H1 (cell line): ENCODE measurements around the gene GALNT6. TPM values are rescaled to one million over a fixed set of nuclear protein-coding genes. Genes with fewer than 3 reads are reported as not detected.

ENCODE experiments used
- CTCF ChIA-PET: fragments of 300-600 bp; sonication (Branson Sonifier 250); formaldehyde crosslinking; loops from one replicate; lab custom pipeline; 2021; ENCODE audit not compliant: partially characterized antibody; lab: Charles Lee
- POLR2A ChIA-PET: fragments of 300-600 bp; sonication (Branson Sonifier 250); formaldehyde crosslinking; loops from one replicate; lab custom pipeline; 2021; ENCODE audit warnings: inconsistent platforms; ENCODE audit not compliant: partially characterized antibody; lab: Charles Lee
- DNase-seq, 2 experiments: peaks; one replicate each; pipeline versions ENCODE4 v3.0.0 to v3.0.0-alpha.2; 2010 to 2022; ENCODE audit warnings: low spot score in 2 of 2, low read depth in 1 of 2, mixed read lengths in 1 of 2
- FAIRE-seq: peaks from 2 replicates; lab custom pipeline; 2011; peaks lifted over from hg19 to GRCh38; lab: Jason Lieb, UNC
- H2AFZ ChIP-seq: 2 replicates; pipeline ENCODE4 v1.8.1; 2012; ENCODE audit warnings: low read length, inconsistent platforms
- H2AK5ac ChIP-seq: 2 replicates; pipeline ENCODE4 v1.6.1; 2013; ENCODE audit warnings: low read depth, low read length
- H2BK120ac ChIP-seq: replicated peaks from 2 replicates; pipeline ENCODE3; 2013; ENCODE audit warnings: low read depth, low read length, inconsistent platforms
- H2BK12ac ChIP-seq: 2 replicates; pipeline ENCODE4 v1.6.1; 2013; ENCODE audit warnings: low read depth, low read length
- H2BK15ac ChIP-seq: 2 replicates; pipeline ENCODE4 v1.6.1; 2013; ENCODE audit warnings: low read length
- H2BK20ac ChIP-seq: 2 replicates; pipeline ENCODE4 v1.6.1; 2013; ENCODE audit warnings: low read length
- H2BK5ac ChIP-seq: 2 replicates; pipeline ENCODE4 v1.6.1; 2013; ENCODE audit warnings: low read depth, low read length
- H3K14ac ChIP-seq: 2 replicates; pipeline ENCODE4 v1.6.1; 2013; ENCODE audit warnings: inconsistent platforms; ENCODE audit not compliant: insufficient read length
- H3K18ac ChIP-seq: 2 replicates; pipeline ENCODE4 v1.6.1; 2013; ENCODE audit warnings: low read length; ENCODE audit errors: extremely low read depth
- H3K23ac ChIP-seq: 2 replicates; pipeline ENCODE4 v1.6.1; 2013; ENCODE audit warnings: inconsistent platforms; ENCODE audit not compliant: insufficient read length
- H3K23me2 ChIP-seq: 2 replicates; pipeline ENCODE4 v1.6.1; 2013; ENCODE audit warnings: low read depth, low read length
- H3K27ac ChIP-seq: 2 replicates; pipeline ENCODE4 v1.6.1; 2011; ENCODE audit warnings: low read depth, low read length, inconsistent platforms
- H3K27me3 ChIP-seq, 4 experiments: replicated peaks in 1 of 4; 1 replicate in 1 of 4; 2 replicates in 3 of 4; pipeline versions ENCODE4 v1.6.1 to v1.8.1; 2011 to 2013; ENCODE audit warnings: low read length in 3 of 4, mild to moderate bottlenecking in 3 of 4, inconsistent platforms in 2 of 4, mixed read lengths in 2 of 4, moderate library complexity in 1 of 4; ENCODE audit not compliant: control insufficient read depth in 3 of 4, insufficient read depth in 3 of 4; ENCODE audit errors: extremely low read depth in 1 of 4
- H3K36me3 ChIP-seq, 4 experiments: 2 replicates each; pipeline versions ENCODE4 v1.6.1 to v1.8.1; 2011 to 2013; ENCODE audit warnings: mild to moderate bottlenecking in 4 of 4, low read length in 3 of 4, moderate library complexity in 2 of 4, control low read depth in 1 of 4, inconsistent platforms in 1 of 4; ENCODE audit not compliant: insufficient read depth in 4 of 4, control insufficient read depth in 2 of 4
- H3K4ac ChIP-seq: replicated peaks from 2 replicates; pipeline ENCODE3; 2013; ENCODE audit warnings: low read length, low read depth, mixed read lengths, inconsistent platforms; ENCODE audit not compliant: insufficient read length
- H3K4me1 ChIP-seq, 4 experiments: replicated peaks in 1 of 4; 1 replicate in 1 of 4; 2 replicates in 3 of 4; pipeline versions ENCODE4 v1.6.1 to v1.8.1; 2011 to 2013; ENCODE audit warnings: low read length in 3 of 4, inconsistent platforms in 2 of 4, mixed read lengths in 1 of 4; ENCODE audit not compliant: insufficient read depth in 4 of 4, control insufficient read depth in 3 of 4
- H3K4me2 ChIP-seq, 2 experiments: 2 replicates each; pipeline versions ENCODE4 v1.6.1 to v1.8.1; 2011 to 2013; ENCODE audit warnings: low read depth in 2 of 2, low read length in 2 of 2, control low read depth in 1 of 2, inconsistent platforms in 1 of 2, mild to moderate bottlenecking in 1 of 2; ENCODE audit not compliant: insufficient read depth in 1 of 2
- H3K4me3 ChIP-seq, 4 experiments: fragments of 200-600, 300-600 bp in 1 of 4; sonication (generic), shearing (Covaris generic), sonication (Bioruptor Twin) in 1 of 4; 2 replicates each; pipeline versions ENCODE4 v1.5.1 to v1.8.1; 2011 to 2016; ENCODE audit warnings: low read length in 4 of 4, low read depth in 3 of 4, control low read depth in 2 of 4, inconsistent platforms in 2 of 4, mild to moderate bottlenecking in 2 of 4, mixed read lengths in 1 of 4, moderate library complexity in 1 of 4; ENCODE audit not compliant: insufficient read depth in 2 of 4; ENCODE audit errors: extremely low read depth in 1 of 4
- H3K56ac ChIP-seq: replicated peaks from 2 replicates; pipeline ENCODE3; 2013; ENCODE audit warnings: low read depth, mild to moderate bottlenecking, mixed read lengths, low read length, inconsistent platforms; ENCODE audit not compliant: insufficient read length
- H3K79me1 ChIP-seq: 2 replicates; pipeline ENCODE4 v1.6.1; 2013; ENCODE audit warnings: low read depth, low read length, control low read depth
- H3K79me2 ChIP-seq, 2 experiments: 2 replicates each; pipeline versions ENCODE4 v1.6.1 to v1.8.1; 2012 to 2013; ENCODE audit warnings: low read length in 2 of 2, mild to moderate bottlenecking in 2 of 2, inconsistent platforms in 1 of 2; ENCODE audit not compliant: insufficient read depth in 2 of 2, control insufficient read depth in 1 of 2
- H3K9ac ChIP-seq, 4 experiments: replicated peaks in 1 of 4; 1 replicate in 1 of 4; 2 replicates in 3 of 4; pipeline versions ENCODE4 v1.6.1 to v1.8.1; 2011 to 2013; ENCODE audit warnings: low read depth in 3 of 4, low read length in 3 of 4, control low read depth in 2 of 4, mild to moderate bottlenecking in 2 of 4, moderate library complexity in 2 of 4, inconsistent platforms in 1 of 4; ENCODE audit errors: extremely low read depth in 1 of 4
- H3K9me3 ChIP-seq, 2 experiments: 2 replicates each; pipeline versions ENCODE4 v1.6.1 to v1.8.1; 2012 to 2013; ENCODE audit warnings: mild to moderate bottlenecking in 2 of 2, moderate library complexity in 2 of 2, control low read depth in 1 of 2, inconsistent platforms in 1 of 2, low read depth in 1 of 2, low read length in 1 of 2, mixed read lengths in 1 of 2; ENCODE audit not compliant: insufficient read depth in 2 of 2
- H4K20me1 ChIP-seq, 2 experiments: replicated peaks in 1 of 2; 2 replicates each; pipeline versions ENCODE3 to v1.8.1; 2011 to 2013; ENCODE audit warnings: inconsistent platforms in 2 of 2, low read length in 2 of 2, mild to moderate bottlenecking in 1 of 2; ENCODE audit not compliant: insufficient read depth in 2 of 2, control insufficient read depth in 1 of 2
- H4K5ac ChIP-seq: 2 replicates; pipeline ENCODE4 v1.6.1; 2013; ENCODE audit warnings: low read length, low read depth, mixed read lengths, inconsistent platforms; ENCODE audit not compliant: insufficient read length
- H4K8ac ChIP-seq: 2 replicates; pipeline ENCODE4 v1.8.0; 2013; ENCODE audit warnings: mild to moderate bottlenecking, moderate library complexity, low read length, inconsistent platforms; ENCODE audit not compliant: insufficient read depth; ENCODE audit errors: extremely low read depth
- H4K91ac ChIP-seq: replicated peaks from 2 replicates; pipeline ENCODE3; 2013; ENCODE audit warnings: low read length, mixed read lengths, inconsistent platforms; ENCODE audit not compliant: insufficient read length
- BACH1 ChIP-seq: IDR thresholded peaks from 2 replicates; pipeline ENCODE4 v1.6.1; 2012; ENCODE audit warnings: low read length, improper control_type of control experiment
- BCL11A ChIP-seq, 2 experiments: IDR thresholded peaks; one replicate each; pipeline ENCODE4 v1.6.1; 2011; ENCODE audit warnings: low read depth in 2 of 2, low read length in 2 of 2, mild to moderate bottlenecking in 2 of 2
- CBX5 ChIP-seq: fragments of 300-800, 300-1000 bp; sonication (generic); IDR thresholded peaks from 2 replicates; pipeline ENCODE4 v1.7.1; 2016; ENCODE audit warnings: antibody characterized with exemption, low read length, low read depth
- CHD2 ChIP-seq: IDR thresholded peaks from 2 replicates; pipeline ENCODE4 v1.6.1; 2012; ENCODE audit warnings: low read length, improper control_type of control experiment
- FOSL1 ChIP-seq: IDR thresholded peaks from 2 replicates; pipeline ENCODE4 v1.6.1; 2011; ENCODE audit warnings: mild to moderate bottlenecking, low read depth, low read length, moderate library complexity; ENCODE audit not compliant: insufficient read depth
- NRF1 ChIP-seq: IDR thresholded peaks from 2 replicates; pipeline ENCODE4 v1.6.1; 2011; ENCODE audit warnings: mild to moderate bottlenecking, low read depth, low read length, improper control_type of control experiment
- PHF8 ChIP-seq: fragments of 200-600 bp; sonication (generic); conservative IDR thresholded peaks from 2 replicates; pipeline ENCODE4 v1.7.1; 2012; ENCODE audit warnings: low read depth, mild to moderate bottlenecking, inconsistent platforms, low read length, moderate library complexity
- POLR2A ChIP-seq, 2 experiments: IDR thresholded peaks; 1 replicate in 1 of 2; 2 replicates in 1 of 2; pipeline ENCODE4 v1.6.1; 2011; ENCODE audit warnings: low read depth in 2 of 2, low read length in 2 of 2, mild to moderate bottlenecking in 2 of 2; ENCODE audit errors: control extremely low read depth in 1 of 2
- POLR2AphosphoS5 ChIP-seq: IDR thresholded peaks from 2 replicates; pipeline ENCODE4 v1.6.1; 2011; ENCODE audit warnings: low read depth, low read length
- SAP30 ChIP-seq: fragments of 300-600 bp; sonication (generic); IDR thresholded peaks from 2 replicates; pipeline ENCODE4 v1.7.1; 2012; ENCODE audit warnings: low read length, moderate library complexity, mild to moderate bottlenecking, inconsistent platforms; ENCODE audit not compliant: insufficient read depth, insufficient replicate concordance
- SP1 ChIP-seq: IDR thresholded peaks from 2 replicates; pipeline ENCODE4 v1.6.1; 2011; ENCODE audit warnings: low read depth, low read length
- TAF7 ChIP-seq: optimal IDR thresholded peaks from 2 replicates; pipeline ENCODE3; 2011; ENCODE audit warnings: low read depth, mild to moderate bottlenecking, inconsistent platforms, low read length, moderate library complexity, borderline replicate concordance
- WGBS, 2 experiments: shearing (Covaris generic) in 1 of 2; methylation state at CpG; one replicate each; pipeline versions ENCODE4 v1.1.6 to v1.1.7; 2013 to 2015; ENCODE audit warnings: low lambda C conversion rate in 2 of 2, mixed read lengths in 2 of 2, inconsistent platforms in 1 of 2, low coverage in 1 of 2, missing lambda C conversion rate in 1 of 2; ENCODE audit not compliant: insufficient replicate concordance in 2 of 2, insufficient coverage in 1 of 2, insufficient read length in 1 of 2; ENCODE audit errors: extremely low coverage in 1 of 2, missing lambda C conversion rate in 1 of 2; 5-methylcytosine and 5-hydroxymethylcytosine counted together
- polyA plus RNA-seq, 7 experiments: library from polyadenylated mRNA; depleted of rRNA in 3 of 7; stranded (reverse) in 5 of 7; unstranded in 2 of 7; fragments of >200 nt in 5 of 7; fragments of 200-250 nt in 2 of 7; gene quantifications; 1 replicate in 5 of 7; 2 replicates in 1 of 7; 4 replicates in 1 of 7; pipeline versions ENCODE4 v1.2.1 to v1.2.3, GENCODE V29; 2011 to 2013; ENCODE audit warnings: missing spikeins in 2 of 7, mixed read lengths in 2 of 7
- total RNA-seq: library from RNA; stranded (reverse); fragmentation: NEBNext Ultra II Directional; extraction: Animal tissue kit (Norgen Biotek cat#: 25700); gene quantifications from 2 replicates; pipeline ENCODE4 v1.2.1, GENCODE V29; 2021
- TF ChIP-seq, protein P1 (sequence below): IDR thresholded peaks from 2 replicates; pipeline ENCODE4 v1.6.1; 2011; ENCODE audit warnings: low read length, improper control_type of control experiment

GALNT6 gene
- total and polyA plus RNA-seq, 2 of the 8 experiments (the other 6 are each of a cell fraction or from before 2014, with no cell fraction given) = 5.8 to 10.7 TPM

DNA sequence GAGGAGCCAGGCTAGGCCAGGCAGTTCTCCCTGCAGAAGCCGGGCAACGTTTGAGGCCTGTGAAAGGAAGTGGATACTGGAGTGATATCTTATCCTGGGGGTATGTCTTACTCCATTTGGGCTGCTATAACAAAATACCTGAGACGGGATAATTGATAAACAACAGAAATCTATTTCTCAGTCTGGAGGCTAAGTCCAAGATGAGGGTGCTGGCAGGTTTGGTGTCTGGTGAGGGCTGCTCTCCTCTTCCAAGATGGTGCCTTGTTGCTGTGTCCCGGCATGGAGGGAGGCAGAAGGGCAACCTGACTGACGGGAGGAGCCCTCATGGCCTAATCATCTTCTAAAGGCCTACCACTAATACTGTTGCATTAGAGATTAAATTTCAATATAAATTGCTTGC, 15.7 kb upstream of the GALNT6 start:
- H3K9me3 ChIP-seq = no peaks in the 10 kb centered on the region
- no peak overlapping the region for H4K8ac ChIP-seq
- H2AFZ ChIP-seq = no peak overlapping the region
- no peak overlapping the region for H2BK5ac ChIP-seq
- H4K20me1 ChIP-seq = no peaks in the 10 kb centered on the region
- H3K9ac ChIP-seq = no peak overlapping the region; a peak in 1 of 7 replicates
- no peak overlapping the region for H3K4ac ChIP-seq
- H2BK15ac ChIP-seq = no peak overlapping the region
- FAIRE-seq = no peak
- H4K5ac ChIP-seq = no peak overlapping the region
- H2BK120ac ChIP-seq = no peak overlapping the region
- no peak overlapping the region for H2AK5ac ChIP-seq
- H3K56ac ChIP-seq = no peak overlapping the region
- no peaks in the 10 kb centered on the region for H3K36me3 ChIP-seq
- H2BK20ac ChIP-seq = no peak overlapping the region
- no peak overlapping the region for H2BK12ac ChIP-seq
- H3K79me1 ChIP-seq = no peaks in the 10 kb centered on the region
- no peak for DNase-seq
- H3K18ac ChIP-seq = no peak overlapping the region
- CTCF ChIA-PET = interaction anchor here (0.7 to 1.6 kb wide), 2 partner anchors 74 to 125 kb away, joined by 3 read pairs; no protein-coding TSS in a partner anchor
- no peaks in the 10 kb centered on the region for H3K79me2 ChIP-seq
- no peak overlapping the region for H3K27ac ChIP-seq
- WGBS, 2 experiments = 84% methylated on average over 5 of the region's 5 CpGs; no CpG with 5 or more reads in 1 of the 2 experiments
- H3K23me2 ChIP-seq = no peaks in the 10 kb centered on the region
- H3K23ac ChIP-seq = no peak overlapping the region
- no peak overlapping the region for H4K91ac ChIP-seq
- H3K4me1 ChIP-seq = no peaks in the 10 kb centered on the region; a peak in 2 of 7 replicates
- TF ChIP-seq TAF7 = no peak
- no peak for TF ChIP-seq POLR2A (IDR thresholded peaks at IDR 0.05; ENCODE audit: control extremely low read depth in 1 of 2, low read depth in 2 of 2, low read length in 2 of 2)
- no peak for TF ChIP-seq NRF1
- no peak for TF ChIP-seq CHD2
- no peak for TF ChIP-seq CBX5
- TF ChIP-seq BACH1 = no peak
- TF ChIP-seq SAP30 = no peak
- no peak for TF ChIP-seq PHF8
- TF ChIP-seq, protein P1, sequence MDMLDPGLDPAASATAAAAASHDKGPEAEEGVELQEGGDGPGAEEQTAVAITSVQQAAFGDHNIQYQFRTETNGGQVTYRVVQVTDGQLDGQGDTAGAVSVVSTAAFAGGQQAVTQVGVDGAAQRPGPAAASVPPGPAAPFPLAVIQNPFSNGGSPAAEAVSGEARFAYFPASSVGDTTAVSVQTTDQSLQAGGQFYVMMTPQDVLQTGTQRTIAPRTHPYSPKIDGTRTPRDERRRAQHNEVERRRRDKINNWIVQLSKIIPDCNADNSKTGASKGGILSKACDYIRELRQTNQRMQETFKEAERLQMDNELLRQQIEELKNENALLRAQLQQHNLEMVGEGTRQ = no peak
- TF ChIP-seq BCL11A (IDR thresholded peaks at IDR 0.05; ENCODE audit: low read depth in 2 of 2, low read length in 2 of 2) = no peak
- TF ChIP-seq FOSL1 = no peak
- no peak for TF ChIP-seq POLR2AphosphoS5
- no peak for TF ChIP-seq SP1
- TF ChIP-seq, all 59 proteins: peak for 0
- Histone ChIP-seq H3K14ac (no peak overlapping the region), H3K27me3 (no peaks in the 10 kb centered on the region), H3K4me3 (no peak overlapping the region), H3K4me2 (no peak overlapping the region)
- POLR2A ChIA-PET = interaction anchor here (1.3 to 2.6 kb wide), 3 partner anchors 15 to 164 kb away, joined by 3 to 7 read pairs (median 4); partner anchors contain the start of gene GALNT6
